Fibroblast of the conjunctiva (primary cell): ENCODE measurements around the gene DCP1A.
A peak's percentile ranks its signal among the peaks of the same experiment; 100 is the strongest.

Experiments used
- DNase-seq: peaks from one replicate; pipeline ENCODE4 v3.0.0-alpha.2; 2010; ENCODE audit warnings: low read depth

DCP1A gene

GRCh38 chr3:53243785-53244184 is 103.6 kb downstream of the DCP1A start:
- no peak for DNase-seq

GRCh38 chr3:53243165-53243564 is 104.2 kb downstream of the DCP1A start:
- peak; percentile 83 for DNase-seq

- peak; percentile 49 for DNase-seq
Measured at GRCh38 chr3:53242642-53243041, 104.7 kb downstream of the DCP1A start.

DNA sequence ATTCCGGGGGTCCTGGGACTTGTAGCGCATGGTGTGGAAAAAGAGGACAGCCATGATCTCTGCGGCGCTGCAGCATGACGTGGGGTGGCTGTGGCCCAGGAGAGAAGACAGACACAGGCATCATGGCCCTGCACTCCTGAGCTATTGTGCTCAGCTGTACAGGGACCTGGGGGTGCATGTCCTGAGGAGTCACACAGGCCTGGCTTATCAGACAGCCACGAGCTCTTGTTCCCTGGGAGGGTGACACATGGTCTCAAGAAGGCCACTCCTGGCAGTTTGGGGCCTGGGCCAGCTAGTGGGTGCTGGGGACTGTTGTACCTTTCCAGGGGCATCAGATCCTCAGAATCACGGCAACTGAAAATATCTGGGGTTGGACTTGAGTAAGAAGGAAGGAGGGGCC is 105.2 kb downstream of the DCP1A start:
- no peak for DNase-seq

DNA sequence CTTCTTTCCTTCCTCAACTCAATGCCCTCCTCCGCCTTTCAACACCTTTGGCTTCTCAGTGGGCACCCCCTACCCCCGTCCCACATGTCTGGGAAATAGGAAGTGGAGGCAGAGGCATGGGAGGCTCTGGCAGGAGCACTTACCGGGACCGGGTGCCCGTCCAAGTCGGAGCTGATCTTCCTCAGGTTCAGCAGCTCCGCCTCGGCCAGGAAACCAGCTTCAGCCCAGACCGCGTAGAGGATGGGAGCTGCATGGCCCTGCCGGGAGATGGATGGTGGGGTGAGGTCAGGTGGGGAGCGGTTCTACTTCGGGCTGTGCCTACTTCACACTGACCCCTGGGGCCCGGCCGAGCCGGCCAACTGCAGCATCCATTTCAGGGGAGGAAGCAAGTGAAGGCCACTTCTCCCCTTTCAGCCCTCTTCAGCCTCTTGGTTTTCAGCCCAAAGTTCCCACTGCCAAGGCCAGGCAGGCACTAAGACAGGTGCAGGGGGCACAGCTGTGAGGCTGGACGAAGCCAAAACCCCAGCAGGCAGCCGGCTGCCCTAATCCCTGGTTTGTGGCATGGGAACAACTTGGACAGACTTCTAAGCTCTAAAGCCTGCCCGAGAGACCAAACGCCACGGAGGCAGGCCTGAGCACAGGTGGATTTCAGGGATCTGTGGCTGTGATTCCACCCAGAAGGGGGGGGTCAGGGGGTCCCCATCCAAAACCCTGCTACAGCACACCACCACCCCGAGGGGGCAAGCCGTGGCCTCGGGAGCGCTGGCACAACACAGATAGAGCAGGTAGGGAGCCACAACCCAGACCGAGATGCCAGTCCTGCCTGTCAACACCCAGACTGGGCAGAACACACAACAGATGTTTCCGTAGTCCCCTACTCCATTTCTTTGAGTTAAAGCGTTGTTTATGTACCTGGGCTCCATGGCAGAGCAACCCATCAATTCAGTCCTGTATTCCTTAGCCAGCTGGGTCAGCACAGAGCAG is 106.1 kb downstream of the DCP1A start:
- no peak for DNase-seq

- no peak for DNase-seq
Measured at GRCh38 chr3:53239800-53240199, 107.5 kb downstream of the DCP1A start.

DNA sequence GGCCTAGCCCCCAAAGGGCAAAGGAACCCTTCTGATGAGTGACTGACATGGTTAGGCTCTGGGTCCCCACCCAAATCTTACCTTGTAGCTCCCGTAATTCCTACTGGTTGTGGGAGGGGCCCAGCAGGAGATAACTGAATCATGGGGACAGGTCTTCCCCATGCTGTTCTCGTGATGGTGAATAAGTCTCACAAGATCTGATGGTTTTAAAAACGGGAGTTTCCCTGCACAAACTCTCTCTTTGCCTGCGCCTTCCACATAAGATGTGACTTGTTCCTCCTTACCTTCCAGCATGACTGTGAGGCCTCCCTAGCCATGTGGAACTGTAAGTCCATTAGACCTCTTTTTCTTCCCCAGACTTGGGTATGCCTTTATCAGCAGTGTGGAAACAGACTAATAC is 108.5 kb downstream of the DCP1A start:
- no peak for DNase-seq

GRCh38 chr3:53238051-53238850 is 109.1 kb downstream of the DCP1A start:
- DNase-seq: peak; percentile 88

GRCh38 chr3:53236112-53236841 is 111.1 kb downstream of the DCP1A start:
- DNase-seq: peak; percentile 70

- DNase-seq: no peak
Measured at GRCh38 chr3:53235545-53235944, 111.8 kb downstream of the DCP1A start.

GRCh38 chr3:53234841-53235232 is 112.5 kb downstream of the DCP1A start:
- no peak for DNase-seq

DNA sequence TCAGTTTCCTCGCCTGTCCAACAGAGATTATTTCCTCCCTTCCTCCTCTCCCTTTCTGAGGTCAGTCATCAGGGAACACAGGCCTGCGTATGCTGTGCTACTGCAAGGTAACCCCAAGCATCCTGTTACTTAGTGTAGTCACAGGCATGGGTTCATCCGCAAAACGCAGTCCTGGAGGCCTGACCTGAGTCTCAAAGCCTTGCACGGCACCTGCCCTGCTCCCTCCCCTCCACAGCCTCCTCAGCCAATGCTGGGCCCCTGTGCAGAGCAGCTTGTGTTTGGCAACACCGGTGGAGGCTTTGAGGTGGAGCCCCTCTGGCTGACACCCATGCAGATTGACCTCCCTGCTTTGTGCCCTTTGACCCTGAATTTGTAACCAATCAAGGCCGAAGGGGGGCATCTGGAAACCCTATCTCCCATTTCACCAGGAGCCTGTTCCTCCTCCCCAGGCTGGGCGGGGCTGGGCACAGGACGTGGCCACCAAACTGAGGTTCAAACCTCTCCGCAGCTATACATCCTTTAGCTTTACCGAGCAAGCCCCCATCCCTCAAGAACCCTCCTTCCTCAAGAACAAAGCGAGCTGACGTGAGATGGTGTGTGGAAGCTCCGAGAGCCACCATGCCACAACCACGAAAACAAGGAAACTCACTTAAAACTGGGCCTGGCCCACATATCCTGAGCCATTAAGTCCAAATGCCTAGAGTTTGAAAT is 113.1 kb downstream of the DCP1A start:
- DNase-seq: no peak
